Measurements from ENCODE around the gene SNRPA.
"Not testable (repeated sequence)": the region's sequence is repeated elsewhere in the genome, so short reads cannot be mapped to it uniquely, and the experiment has no call there.

SNRPA gene

DNA sequence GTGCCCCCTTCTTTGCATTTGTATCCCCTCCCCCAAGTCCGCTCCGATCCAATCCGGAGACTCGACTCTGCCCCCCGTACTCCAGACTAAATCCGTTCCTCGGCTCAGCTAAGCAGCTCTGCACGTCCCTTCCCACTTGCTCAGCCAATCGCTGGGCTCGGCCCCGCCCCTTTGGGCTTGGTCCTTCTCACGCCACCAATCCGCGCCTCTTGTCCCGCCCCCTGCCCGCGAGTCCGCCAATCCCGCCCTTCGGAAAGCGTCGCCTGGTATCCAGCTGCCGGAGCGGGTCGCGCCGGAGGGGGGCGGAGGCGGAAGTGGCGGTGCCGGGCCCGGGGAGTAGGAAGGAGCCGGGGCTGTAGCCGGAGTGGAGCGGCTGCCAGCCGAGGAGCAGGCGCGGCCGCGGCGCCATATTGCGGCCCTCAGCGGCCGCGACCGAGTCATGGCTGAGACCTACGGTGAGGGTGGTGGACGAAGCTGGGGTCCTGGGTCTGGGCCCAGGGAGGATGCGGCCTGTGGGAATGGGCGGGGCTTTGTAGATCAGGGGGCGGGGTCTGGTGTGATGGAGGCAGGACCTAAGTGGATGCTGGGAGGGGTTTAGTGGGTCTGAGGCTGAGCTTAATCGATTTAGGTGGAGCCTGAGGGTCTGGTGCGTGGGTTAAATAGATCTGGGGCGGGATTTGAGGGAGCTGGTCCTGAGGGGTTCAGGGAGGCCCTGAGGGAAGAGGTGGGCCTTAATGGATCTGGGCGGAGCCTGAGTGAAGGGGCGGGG lies 27.1 kb downstream of the SNRPA start, which contains the start of gene RAB4B:
Gene RAB4B, plus strand, starts transcription at position 311 of the 769 bp plus-strand sequence. Its CDS starts 129 bp downstream, at position 440.
- peak; percentile 100 for DNase-seq

DNA sequence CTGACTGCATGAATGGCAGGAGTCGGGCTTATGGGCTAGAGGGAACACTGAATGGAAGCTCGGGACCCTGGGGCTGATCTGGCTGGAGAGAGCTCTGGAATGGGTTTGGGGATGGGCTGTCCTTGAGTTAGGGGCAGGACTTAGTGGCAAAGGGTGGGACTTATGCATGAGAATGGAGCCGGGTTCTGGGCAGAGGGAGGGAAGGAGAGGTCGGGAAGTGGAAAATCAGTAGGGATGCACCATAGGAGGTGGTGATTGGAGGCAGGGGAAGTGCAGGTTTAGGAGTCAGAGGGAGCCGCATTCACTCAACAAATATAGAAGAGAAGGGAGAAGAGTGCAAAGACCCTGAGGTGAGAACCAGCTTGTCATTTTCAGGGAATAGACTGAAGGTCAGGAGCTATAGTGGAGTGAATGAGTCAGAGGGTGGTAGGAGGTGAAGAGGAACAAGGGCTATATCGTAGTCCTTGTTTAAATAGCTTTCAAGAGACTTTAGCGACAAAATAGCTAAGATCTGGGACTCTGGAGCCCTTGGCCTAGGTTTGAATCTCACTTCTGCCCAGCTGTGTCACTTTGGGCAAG lies 27.8 kb downstream of the SNRPA start:
- no peak for DNase-seq

DNA sequence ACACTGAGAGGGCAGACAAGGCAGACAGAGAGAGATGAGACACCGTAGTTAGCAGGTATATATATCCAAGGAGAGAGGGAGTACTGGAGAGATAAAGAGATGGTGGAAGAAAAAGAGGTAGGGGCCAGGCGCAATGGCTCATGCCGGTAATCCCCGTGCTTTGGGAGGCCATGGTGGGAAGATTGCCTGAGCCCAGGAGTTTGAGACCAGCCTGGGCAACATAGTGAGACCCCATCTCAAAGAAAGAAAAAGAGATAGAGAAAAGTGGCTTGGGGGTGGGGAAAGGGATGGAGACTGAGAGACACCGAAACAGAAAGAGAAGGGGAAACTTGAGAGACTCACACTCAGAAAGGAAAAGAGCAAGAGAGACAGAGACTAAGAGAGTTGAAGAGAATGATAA lies 29.6 kb downstream of the SNRPA start:
- DNase-seq: no peak

DNA sequence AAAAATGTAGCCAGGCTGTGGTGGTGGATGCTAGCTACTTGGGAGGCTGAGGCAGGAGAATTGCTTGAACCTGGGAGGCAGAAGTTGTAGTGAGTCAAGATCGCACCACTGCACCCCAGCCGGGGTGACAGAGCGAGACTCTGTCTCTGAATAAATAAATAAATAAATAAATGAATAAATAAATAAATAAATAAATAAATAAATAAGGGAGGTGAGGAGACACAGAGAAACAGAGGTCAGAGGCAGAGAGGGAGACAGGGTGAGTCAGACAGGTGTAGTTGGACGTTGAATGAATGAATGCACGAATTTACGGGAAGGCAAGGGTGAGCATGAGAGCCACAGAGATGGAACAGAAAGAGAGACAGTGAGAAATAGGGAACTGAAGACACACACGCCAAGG lies 30.1 kb downstream of the SNRPA start:
- no peak for DNase-seq

DNA sequence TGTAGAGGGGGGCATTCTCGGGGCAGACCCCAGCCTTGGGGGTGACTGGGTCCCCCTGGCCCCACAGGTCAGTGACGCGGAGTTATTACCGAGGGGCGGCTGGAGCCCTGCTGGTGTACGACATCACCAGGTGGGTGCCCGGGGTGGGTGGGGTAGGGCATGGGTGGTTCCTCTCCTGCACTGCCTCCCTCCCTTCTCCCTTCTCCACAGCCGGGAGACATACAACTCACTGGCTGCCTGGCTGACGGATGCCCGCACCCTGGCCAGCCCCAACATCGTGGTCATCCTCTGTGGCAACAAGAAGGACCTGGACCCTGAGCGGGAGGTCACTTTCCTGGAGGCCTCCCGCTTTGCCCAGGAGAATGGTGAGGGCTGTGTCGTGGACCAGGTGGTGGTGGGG lies 32.7 kb downstream of the SNRPA start:
- DNase-seq: no peak

DNA sequence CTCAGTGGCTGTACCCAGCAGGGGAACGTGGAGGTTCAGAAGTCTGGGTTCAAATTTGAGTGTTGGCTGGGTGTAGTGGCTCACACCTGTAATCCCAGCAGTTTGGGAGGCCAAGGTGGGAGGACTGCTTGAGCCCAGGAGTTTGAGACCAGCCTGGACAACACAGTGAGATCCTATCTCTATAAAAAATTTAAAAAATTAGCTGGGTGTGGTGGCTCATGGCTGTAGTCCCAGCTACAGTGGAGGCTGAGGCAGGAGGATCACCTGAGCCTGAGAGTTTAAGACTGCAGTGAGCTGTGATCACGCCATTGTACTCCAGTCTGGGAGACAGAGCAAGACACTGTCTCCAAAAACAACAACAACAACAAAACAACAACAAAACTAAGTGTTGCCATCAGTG lies 33.1 kb downstream of the SNRPA start:
- not testable (repeated sequence) for DNase-seq

DNA sequence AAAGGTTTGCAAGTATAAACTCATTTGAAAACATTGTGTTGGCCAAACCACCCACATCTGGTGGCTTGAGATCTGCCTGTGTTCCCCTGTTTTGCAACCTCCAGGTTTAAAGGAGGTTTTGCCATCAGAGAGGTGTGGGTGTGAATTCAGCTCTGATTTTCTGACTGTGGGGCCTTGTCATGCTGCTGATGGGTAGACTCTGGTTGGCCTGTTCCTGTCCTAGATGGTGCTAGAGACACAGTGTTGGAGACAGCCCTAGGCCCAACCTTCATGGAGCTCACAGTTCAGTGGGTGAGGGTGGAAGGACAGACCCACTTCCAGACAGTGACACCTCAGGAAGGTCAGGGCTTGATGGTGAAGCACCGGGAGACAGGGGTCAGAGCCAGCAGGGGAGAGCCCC lies 34.5 kb downstream of the SNRPA start:
- DNase-seq: peak in 1 of 5 experiments; percentile 30

DNA sequence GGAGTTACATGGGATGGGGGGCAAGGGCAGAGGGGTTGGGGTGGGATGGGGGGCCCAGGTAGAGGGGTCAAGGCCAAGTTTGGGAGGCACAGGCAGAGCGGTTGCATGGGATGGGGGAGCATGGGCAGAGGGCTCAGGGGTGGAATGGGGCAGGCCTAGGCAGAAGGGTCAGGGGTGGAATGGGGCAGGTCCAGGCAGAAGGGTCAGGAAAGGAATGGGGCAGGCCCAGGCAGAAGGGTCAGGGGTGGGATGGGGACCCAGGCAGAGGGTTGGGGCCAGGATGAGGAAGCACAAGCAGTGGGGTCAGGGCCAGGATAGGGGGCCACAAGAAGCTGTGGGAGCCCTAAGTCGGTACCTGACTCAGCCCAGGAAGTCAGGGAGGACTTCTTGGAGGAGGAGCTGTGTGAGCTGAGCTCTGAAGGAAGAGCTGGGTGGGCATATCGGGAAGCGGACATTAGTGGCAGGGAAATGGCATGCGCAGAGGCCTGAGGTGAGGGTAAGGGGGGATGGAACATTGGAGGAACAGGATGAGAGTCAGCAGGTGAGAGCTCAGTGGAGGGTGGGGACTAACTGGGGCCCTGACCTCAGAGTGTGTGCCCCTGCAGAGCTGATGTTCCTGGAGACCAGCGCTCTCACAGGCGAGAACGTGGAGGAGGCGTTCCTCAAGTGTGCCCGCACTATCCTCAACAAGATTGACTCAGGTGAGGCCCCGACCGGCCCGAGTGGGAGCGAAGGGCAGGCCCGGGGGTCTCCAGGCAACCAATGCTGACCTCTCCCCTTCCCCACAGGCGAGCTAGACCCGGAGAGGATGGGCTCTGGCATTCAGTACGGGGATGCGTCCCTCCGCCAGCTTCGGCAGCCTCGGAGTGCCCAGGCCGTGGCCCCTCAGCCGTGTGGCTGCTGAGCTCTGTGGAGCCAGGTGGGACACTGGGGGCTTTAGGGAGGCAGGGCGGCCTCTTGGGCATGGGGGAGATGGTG lies 35.3 kb downstream of the SNRPA start:
- no peak for DNase-seq

DNA sequence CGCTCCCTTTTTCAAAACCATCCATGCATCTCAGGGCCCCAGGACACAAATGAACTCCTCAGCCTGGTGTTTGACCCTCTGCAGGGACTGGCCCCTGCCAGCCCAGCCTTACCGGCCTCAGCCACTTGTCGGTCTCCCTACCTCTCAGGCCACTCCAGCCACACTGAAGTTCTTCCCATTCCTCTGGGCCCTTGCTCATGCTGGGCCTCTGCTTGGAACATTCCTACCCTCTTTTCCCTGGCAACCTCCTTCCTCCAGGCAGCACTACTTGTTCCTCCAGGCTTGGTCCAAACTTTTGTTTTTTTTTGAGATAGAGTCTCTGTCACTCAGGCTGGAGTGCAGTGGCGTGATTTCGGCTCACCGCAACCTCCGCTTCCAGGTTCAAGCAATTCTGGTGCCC lies 40.3 kb downstream of the SNRPA start:
- no peak for DNase-seq

DNA sequence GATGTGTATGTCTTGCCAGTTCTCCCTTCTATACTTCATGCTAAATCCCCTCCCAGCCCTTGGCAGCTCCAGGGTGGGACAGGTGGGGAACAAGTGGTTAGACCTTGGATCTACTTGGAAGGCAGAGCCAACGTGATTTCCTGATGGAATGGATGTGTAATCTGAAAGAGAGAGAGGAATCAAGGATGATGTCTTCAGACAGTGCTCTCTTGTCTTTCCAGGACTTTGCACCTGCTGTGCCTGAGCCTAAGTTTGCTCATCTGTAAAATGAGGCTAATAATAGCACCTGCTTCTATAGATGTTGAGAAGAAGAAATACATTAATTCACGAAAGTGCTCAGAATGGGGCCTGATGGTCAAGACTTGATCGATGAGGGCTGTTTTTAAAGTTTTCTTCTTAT lies 41.0 kb downstream of the SNRPA start:
- no peak for DNase-seq

DNA sequence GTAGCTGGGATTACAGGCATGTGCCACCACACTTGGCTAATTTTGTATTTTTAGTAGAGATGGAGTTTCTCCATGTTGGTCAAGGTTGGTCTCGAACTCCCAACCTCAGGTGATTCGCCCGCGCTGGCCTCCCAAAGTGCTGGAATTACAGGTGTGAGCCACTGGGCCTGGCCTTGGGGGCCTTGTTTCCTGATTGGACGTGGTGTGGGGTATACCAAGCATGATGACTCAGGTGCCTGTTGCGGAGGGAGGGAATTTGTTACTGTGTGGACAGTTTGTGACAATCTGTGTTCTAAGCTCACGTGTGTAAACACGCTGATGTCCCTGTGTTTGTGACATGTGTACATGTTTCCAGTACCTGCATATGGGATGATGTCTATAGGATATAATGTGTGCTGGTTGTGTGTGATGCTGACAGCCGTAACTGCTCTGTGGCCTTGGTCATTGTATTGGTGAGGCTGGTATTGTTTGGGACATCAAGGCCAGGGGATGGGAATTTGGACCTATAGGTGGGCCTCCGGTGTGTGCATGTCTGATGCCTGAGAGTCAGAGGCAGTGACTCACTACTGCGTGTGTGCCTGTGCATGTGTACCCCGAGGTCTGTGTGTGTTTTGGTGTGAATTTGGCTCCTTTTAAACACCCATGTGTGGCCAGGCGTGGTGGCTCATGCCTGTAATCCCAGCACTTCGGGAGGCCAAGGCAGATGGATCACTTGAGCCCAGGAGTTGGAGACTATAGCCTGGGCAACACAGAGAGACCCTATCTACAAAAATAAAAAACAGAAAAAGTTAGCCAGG lies 46.4 kb downstream of the SNRPA start:
- DNase-seq: no peak

DNA sequence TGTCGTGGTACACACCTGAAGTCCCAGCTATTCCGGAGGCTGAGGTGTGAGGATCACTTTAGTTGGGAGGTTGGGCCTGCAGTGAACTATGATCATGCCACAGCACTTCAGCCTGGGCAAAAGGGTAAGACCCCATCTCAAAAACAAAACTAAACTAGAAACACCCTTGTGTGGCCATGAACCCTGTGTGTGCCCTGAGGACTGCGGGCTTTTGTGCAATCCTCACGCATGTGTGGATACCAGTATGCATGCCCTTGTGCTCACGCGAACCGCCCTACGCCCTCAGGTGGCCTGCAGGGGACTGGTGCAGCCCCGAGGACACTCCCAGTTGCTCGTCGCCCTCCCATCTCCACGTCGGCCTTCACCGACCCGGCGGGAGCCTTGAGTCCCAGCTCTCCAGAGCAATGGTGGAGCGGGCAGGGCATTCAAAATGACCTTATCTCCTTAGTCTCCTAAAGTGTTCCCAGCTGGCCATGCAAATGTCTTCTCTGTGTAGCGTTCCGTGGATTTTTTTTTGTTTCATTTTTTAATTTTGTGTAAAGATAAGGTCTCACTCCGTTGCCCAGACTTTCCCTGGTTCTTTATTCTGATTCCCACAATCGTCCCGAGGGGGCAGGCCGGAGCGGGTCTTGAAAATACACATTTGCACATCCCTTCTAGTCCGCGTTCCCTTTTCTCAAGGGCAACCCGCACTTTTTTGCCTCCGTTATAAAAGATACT lies 47.1 kb downstream of the SNRPA start:
- peak; percentile 39 to 92 (median 56) for DNase-seq

DNA sequence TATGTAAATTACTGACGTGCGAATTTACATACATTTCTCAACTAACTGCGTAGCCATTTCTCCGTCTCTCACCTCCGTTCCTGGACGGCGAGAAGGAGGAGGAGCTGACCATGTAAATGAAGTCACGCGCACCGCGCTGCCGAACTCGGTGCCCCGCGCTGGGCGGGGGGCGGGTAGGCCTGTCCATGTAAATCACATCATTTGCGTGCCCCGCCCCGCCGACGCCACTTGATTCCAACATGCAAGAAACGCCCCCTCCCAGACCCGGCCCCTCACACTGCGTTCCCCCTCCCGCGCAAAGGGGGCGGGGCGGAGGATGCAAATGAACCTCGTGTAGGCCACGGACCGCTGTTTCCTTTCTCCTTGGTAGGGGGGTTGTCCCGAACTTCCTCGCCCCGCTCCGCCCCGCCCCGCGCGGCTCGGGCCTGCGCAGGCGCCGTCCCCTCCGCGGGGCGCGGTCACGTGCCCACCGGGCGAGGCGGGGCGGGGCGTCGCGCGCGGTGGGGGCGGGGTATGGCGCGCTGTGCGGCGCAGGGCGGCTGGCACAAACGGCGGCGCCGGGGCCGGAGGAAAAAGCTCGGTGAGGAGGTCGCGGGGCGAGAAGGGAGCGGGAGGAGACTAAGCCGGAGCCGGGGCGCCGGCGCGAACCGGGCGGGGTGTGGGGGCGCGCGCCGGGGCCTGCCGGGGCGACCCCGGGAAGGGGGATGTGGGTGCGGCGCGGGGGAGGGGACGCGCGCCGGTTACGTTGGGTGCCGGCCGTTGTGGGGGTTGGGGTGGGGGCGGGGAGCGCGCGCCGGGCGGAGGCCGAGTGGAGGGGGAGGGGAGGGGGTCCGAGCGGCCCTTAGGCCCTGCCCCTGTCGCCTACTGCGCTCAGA lies 47.9 kb downstream of the SNRPA start, which contains the start of gene EGLN2:
Gene EGLN2, plus strand, starts transcription at position 509 of the 875 bp plus-strand sequence. CDS start 1,382 bp downstream, outside the sequence.
- DNase-seq: peak; percentile 100

DNA sequence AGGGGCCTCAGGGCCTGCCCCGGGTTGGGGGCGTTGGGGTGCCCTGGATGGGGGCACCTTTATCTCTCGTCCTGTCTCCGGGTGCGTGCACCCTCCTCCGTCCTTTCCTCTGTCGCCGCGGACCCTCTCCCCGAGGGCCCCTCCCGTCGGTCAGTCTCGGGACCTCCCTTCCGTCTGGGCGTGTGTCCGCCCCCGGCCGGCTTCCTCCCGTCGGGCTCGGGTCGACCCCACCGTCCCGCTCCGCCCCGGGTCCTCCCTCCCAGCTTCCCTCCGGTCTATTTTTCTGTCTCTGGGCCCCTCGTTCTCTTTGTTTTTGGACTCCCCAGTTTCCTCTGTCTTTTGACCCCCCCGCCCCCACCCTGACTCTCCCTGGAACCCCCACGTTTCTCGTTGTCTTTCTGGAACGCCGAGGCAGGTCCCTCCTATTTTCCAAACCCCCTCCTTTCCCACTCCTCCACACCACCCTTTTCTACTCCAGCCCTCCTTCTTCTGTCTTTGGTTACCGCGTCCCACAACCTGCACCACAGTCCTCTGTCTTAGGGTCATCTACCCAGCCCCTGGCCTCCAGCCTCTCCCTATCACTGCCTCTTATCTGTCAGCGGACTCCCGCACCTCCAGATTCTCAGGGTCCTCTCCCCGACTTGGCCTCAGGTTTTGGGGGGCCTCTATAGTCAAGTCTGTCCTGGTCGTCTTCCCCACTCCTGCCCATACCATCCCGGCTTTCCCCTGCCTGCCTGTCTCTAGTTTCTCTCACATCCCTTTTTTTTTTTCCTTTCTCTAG lies 48.7 kb downstream of the SNRPA start:
- DNase-seq: no peak

DNA sequence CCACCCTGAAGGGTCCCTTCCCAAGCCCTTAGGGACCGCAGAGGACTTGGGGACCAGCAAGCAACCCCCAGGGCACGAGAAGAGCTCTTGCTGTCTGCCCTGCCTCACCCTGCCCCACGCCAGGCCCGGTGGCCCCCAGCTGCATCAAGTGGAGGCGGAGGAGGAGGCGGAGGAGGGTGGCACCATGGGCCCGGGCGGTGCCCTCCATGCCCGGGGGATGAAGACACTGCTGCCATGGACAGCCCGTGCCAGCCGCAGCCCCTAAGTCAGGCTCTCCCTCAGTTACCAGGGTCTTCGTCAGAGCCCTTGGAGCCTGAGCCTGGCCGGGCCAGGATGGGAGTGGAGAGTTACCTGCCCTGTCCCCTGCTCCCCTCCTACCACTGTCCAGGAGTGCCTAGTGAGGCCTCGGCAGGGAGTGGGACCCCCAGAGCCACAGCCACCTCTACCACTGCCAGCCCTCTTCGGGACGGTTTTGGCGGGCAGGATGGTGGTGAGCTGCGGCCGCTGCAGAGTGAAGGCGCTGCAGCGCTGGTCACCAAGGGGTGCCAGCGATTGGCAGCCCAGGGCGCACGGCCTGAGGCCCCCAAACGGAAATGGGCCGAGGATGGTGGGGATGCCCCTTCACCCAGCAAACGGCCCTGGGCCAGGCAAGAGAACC lies 49.5 kb downstream of the SNRPA start:
- peak in 1 of 5 experiments; percentile 30 for DNase-seq

DNA sequence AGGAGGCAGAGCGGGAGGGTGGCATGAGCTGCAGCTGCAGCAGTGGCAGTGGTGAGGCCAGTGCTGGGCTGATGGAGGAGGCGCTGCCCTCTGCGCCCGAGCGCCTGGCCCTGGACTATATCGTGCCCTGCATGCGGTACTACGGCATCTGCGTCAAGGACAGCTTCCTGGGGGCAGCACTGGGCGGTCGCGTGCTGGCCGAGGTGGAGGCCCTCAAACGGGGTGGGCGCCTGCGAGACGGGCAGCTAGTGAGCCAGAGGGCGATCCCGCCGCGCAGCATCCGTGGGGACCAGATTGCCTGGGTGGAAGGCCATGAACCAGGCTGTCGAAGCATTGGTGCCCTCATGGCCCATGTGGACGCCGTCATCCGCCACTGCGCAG lies 50.0 kb downstream of the SNRPA start:
- no peak for DNase-seq

DNA sequence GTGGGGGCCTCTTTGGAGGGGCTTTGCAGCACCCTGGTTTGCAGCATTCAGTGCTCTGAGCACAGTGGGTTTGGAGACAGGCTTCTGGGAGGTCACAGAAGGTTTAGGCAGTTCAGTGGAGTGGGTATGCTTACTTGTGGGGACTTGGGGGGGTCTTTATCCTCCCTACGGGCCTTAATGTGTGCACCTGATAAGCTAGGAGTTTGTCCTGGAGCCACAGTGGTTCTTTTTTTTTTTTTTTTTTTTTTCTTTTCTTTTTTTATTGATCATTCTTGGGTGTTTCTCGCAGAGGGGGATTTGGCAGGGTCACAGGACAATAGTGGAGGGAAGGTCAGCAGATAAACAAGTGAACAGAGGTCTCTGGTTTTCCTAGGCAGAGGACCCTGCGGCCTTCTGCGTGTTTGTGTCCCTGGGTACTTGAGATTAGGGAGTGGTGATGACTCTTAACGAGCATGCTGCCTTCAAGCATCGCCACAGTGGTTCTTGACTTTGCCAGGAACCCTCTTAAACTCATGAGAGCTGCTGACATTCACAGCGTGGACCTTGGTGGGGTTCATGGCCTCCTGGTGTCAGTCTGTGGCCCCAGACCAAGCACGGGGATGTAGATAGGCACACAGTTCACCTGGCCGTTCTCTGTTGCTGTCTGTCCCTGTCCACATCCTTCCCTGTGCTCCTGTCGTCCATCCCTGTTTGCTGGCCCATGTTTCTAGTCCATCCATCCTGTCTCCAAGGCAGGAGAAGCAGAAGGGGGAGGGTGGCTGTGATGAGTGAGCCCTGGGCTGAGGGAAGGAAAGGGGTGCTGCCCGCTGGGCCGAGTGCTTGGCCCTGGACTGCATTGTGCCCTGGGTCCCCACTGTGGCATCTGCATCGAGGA lies 50.7 kb downstream of the SNRPA start:
- no peak for DNase-seq

Data from T-helper 2 cell (primary cell).